ENCODE measurements around the gene RAB4A. TPM values are rescaled to one million over a fixed set of nuclear protein-coding genes. Genes with fewer than 3 reads are reported as not detected.
A peak's percentile ranks its signal among the peaks of the same experiment; 100 is the strongest.
"Not testable (repeated sequence)": the region's sequence is repeated elsewhere in the genome, so short reads cannot be mapped to it uniquely, and the experiment has no call there.

The RAB4A gene
- total RNA-seq, 2 experiments from 2014 or later, result 22.9 to 25.9 TPM

GRCh38 chr1:229309074-229309473, 38.2 kb downstream of the RAB4A start:
- H3K27me3 Mint-ChIP-seq, result no peaks in the 10 kb centered on the region
- no peaks in the 10 kb centered on the region for H3K4me1 Mint-ChIP-seq (ENCODE audit: low read depth)
- POLR2A ChIA-PET, result no interaction called here
- DNase-seq, result no peak
- intact Hi-C loops (cut with micrococcal nuclease), result no loop called here
- H3K36me3 Mint-ChIP-seq, result peaks cover 16% of the 10 kb centered on the region
- no peaks in the 10 kb centered on the region for H3K9me3 Mint-ChIP-seq
- H3K4me3 Mint-ChIP-seq, result no peak overlapping the region
- H3K27ac Mint-ChIP-seq, result no peak overlapping the region
- CTCF ChIA-PET, result interaction anchor here (0.6 kb wide), 1 partner anchor 1592 kb away, joined by 3 read pairs; no protein-coding TSS in a partner anchor

DNA sequence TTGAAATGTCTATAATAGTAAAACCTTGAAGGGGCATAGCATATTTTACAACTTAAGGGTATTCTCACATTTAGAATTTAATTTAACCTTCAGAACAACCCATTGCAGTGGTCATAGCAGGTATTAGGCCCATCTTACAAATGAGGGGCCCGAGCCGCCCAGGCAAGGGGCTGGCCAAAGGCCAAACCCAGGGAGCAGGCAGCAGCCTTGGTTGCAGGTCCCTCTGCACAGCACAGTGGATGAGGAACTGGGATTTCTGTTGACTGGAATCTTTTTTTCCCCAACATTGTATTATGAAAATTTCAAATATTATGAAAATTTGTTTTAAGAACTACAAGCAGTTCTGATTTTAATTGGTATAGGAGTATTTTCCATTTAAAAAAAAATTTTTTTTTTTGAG, 38.8 kb downstream of the RAB4A start:
- peaks cover 16% of the 10 kb centered on the region for H3K36me3 Mint-ChIP-seq
- CTCF ChIA-PET, result interaction anchor here (0.6 kb wide), 1 partner anchor 1591 kb away, joined by 3 read pairs; no protein-coding TSS in a partner anchor
- intact Hi-C loops (cut with micrococcal nuclease), result no loop called here
- H3K27me3 Mint-ChIP-seq, result no peaks in the 10 kb centered on the region
- no peaks in the 10 kb centered on the region for H3K4me1 Mint-ChIP-seq (ENCODE audit: low read depth)
- H3K4me3 Mint-ChIP-seq, result no peak overlapping the region
- POLR2A ChIA-PET, result no interaction called here
- H3K9me3 Mint-ChIP-seq, result no peaks in the 10 kb centered on the region
- no peak for DNase-seq
- no peak overlapping the region for H3K27ac Mint-ChIP-seq

GRCh38 chr1:229310833-229311232, 39.9 kb downstream of the RAB4A start:
- no peaks in the 10 kb centered on the region for H3K9me3 Mint-ChIP-seq
- H3K27ac Mint-ChIP-seq, result no peak overlapping the region
- intact Hi-C loops (cut with micrococcal nuclease), result no loop called here
- H3K36me3 Mint-ChIP-seq, result peaks cover 16% of the 10 kb centered on the region
- ChIA-PET CTCF (no interaction called here), POLR2A (no interaction called here)
- H3K4me1 Mint-ChIP-seq (ENCODE audit: low read depth), result no peaks in the 10 kb centered on the region
- H3K27me3 Mint-ChIP-seq, result no peaks in the 10 kb centered on the region
- DNase-seq, result no peak
- no peak overlapping the region for H3K4me3 Mint-ChIP-seq

GRCh38 chr1:229316166-229316565, 45.3 kb downstream of the RAB4A start:
- Mint-ChIP-seq H3K9me3 (no peaks in the 10 kb centered on the region), H3K36me3 (peaks cover 15% of the 10 kb centered on the region), H3K4me1 (ENCODE audit: low read depth) (no peaks in the 10 kb centered on the region), H3K27ac (no peak overlapping the region), H3K4me3 (no peak overlapping the region), H3K27me3 (no peaks in the 10 kb centered on the region)
- intact Hi-C loops (cut with micrococcal nuclease), result no loop called here
- POLR2A ChIA-PET, result interaction anchor here (0.5 kb wide), 1 partner anchor 34 kb away, joined by 3 read pairs; no protein-coding TSS in a partner anchor
- CTCF ChIA-PET, result interaction anchor here (0.6 kb wide), 1 partner anchor 1317 kb away, joined by 4 read pairs; no protein-coding TSS in a partner anchor
- no peak for DNase-seq

GRCh38 chr1:229318056-229318455, 47.1 kb downstream of the RAB4A start:
- Mint-ChIP-seq H3K4me3 (no peak overlapping the region), H3K9me3 (no peaks in the 10 kb centered on the region), H3K27ac (no peak overlapping the region), H3K27me3 (no peaks in the 10 kb centered on the region), H3K4me1 (ENCODE audit: low read depth) (no peaks in the 10 kb centered on the region), H3K36me3 (peaks cover 12% of the 10 kb centered on the region)
- ChIA-PET CTCF (interaction anchor here (1.1 kb wide), 1 partner anchor 60 kb away, joined by 3 read pairs; no protein-coding TSS in a partner anchor), POLR2A (no interaction called here)
- DNase-seq, result no peak
- intact Hi-C loops (cut with micrococcal nuclease), result no loop called here

DNA sequence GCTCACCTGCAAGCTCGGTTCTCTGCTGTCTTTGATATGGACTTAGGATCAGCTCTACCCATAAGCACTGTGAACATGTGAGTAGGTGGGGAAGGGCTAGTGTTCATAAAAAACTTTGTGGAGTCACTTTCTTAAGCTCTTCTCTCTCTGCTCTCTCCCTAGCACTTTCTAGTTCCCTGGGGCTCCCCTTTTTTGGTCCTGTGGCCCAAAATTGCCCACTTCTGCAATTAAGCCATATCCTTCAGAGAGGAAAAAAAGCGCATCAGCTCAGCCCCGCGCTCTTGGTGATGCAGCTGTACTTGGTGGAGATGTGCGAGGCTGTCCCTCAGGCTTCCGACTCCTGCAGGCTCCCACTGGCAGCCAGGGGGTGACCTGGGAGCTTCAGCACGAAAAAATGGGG, 48.6 kb downstream of the RAB4A start:
- Mint-ChIP-seq H3K27me3 (no peaks in the 10 kb centered on the region), H3K36me3 (peaks cover 22% of the 10 kb centered on the region), H3K27ac (no peak overlapping the region), H3K4me3 (no peak overlapping the region), H3K4me1 (ENCODE audit: low read depth) (peaks cover 5% of the 10 kb centered on the region), H3K9me3 (no peaks in the 10 kb centered on the region)
- POLR2A ChIA-PET, result no interaction called here
- CTCF ChIA-PET, result interaction anchor here (0.6 kb wide), 1 partner anchor 654 kb away, joined by 3 read pairs; no protein-coding TSS in a partner anchor
- intact Hi-C loops (cut with micrococcal nuclease), result no loop called here
- DNase-seq, result no peak

DNA sequence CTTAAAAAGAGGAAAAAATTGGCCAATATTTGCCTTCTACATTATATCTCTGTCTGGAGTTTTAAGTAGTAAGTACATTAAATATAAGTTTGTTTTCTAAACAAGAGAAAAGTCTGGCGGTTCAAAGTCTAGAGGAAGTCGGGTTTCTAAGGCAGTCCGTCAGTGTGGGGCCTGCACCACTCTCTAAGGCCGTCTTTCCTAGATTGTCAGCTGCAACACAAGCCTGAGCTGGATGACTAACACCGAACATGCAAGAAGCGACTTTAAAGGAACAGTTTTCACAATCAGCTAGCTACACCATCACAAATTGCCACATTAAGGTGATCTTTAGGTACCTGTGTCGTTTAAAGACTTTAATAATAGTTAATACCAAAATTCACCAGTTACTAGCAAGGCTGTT, 52.3 kb downstream of the RAB4A start:
- intact Hi-C loops (cut with micrococcal nuclease), result no loop called here
- Mint-ChIP-seq H3K4me3 (no peak overlapping the region), H3K4me1 (ENCODE audit: low read depth) (peaks cover 34% of the 10 kb centered on the region), H3K27me3 (no peaks in the 10 kb centered on the region), H3K9me3 (no peaks in the 10 kb centered on the region), H3K36me3 (peaks cover 34% of the 10 kb centered on the region), H3K27ac (no peak overlapping the region)
- DNase-seq, result no peak
- POLR2A ChIA-PET, result interaction anchor here (1.2 kb wide), 1 partner anchor 19 kb away, joined by 3 read pairs; the partner anchor contains the start of gene CCSAP
- CTCF ChIA-PET, result no interaction called here

DNA sequence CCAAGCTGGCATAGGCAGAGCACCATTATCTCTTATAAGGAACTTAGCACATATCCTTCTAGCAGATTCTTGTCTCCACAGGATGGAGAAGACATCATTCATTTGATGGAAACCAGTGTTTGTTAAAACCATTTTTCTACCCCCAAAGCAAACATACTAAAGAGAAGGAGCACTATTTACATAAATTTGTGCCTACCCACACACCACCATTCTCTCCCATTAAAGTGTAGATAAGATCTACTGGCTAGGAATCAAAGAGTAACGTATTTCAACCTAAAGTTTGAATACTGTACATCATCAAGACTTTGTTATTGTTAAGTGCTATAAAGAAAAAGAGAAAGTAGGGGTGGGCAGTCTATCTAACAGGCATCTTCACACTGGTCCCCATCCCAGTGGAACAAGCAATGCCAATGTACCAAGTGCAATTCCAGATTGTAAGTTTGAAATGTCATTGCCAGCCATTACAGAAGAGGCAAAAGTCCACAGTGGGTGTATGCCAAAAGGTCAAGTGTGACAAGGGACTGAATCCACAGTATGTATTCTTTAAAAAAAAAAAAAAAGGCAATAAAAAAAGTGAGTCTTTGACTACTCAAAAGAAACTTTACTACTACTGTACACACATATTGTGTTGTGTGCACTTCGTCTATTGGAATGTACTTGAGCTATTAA, 53.1 kb downstream of the RAB4A start:
- Mint-ChIP-seq H3K27me3 (no peaks in the 10 kb centered on the region), H3K4me1 (ENCODE audit: low read depth) (peaks cover 34% of the 10 kb centered on the region), H3K9me3 (no peaks in the 10 kb centered on the region), H3K27ac (no peak overlapping the region), H3K36me3 (peaks cover 33% of the 10 kb centered on the region), H3K4me3 (no peak overlapping the region)
- no peak for DNase-seq
- ChIA-PET POLR2A (interaction anchor here (1.2 kb wide), 1 partner anchor 19 kb away, joined by 3 read pairs; the partner anchor contains the start of gene CCSAP), CTCF (interaction anchor here (1.4 kb wide), 1 partner anchor 158 kb away, joined by 3 read pairs; no protein-coding TSS in a partner anchor)
- intact Hi-C loops (cut with micrococcal nuclease), result loop anchor here (2.0 kb wide), 1 partner anchor 15 kb away; no protein-coding TSS in a partner anchor

- no peak for DNase-seq
- H3K27me3 Mint-ChIP-seq, result no peaks in the 10 kb centered on the region
- intact Hi-C loops (cut with micrococcal nuclease), result loop anchor here (2.0 kb wide), 1 partner anchor 13 kb away; no protein-coding TSS in a partner anchor
- ChIA-PET POLR2A (interaction anchor here (0.9 kb wide), 1 partner anchor 16 kb away, joined by 3 read pairs; no protein-coding TSS in a partner anchor), CTCF (interaction anchor here (1.5 kb wide), 1 partner anchor 157 kb away, joined by 8 read pairs; no protein-coding TSS in a partner anchor)
- H3K4me1 Mint-ChIP-seq (ENCODE audit: low read depth), result peaks cover 34% of the 10 kb centered on the region
- peak overlapping the region; percentile 71 for H3K27ac Mint-ChIP-seq
- peak overlapping the region; percentile 50 for H3K4me3 Mint-ChIP-seq
- H3K36me3 Mint-ChIP-seq, result peaks cover 30% of the 10 kb centered on the region
- H3K9me3 Mint-ChIP-seq, result no peaks in the 10 kb centered on the region
These were observed 54.5 kb downstream of the RAB4A start for GRCh38 chr1:229325401-229325800.

GRCh38 chr1:229325853-229326487, 55.1 kb downstream of the RAB4A start:
- Mint-ChIP-seq H3K36me3 (peaks cover 30% of the 10 kb centered on the region), H3K4me1 (ENCODE audit: low read depth) (peaks cover 34% of the 10 kb centered on the region), H3K9me3 (no peaks in the 10 kb centered on the region), H3K4me3 (peak overlapping the region; percentile 50), H3K27me3 (no peaks in the 10 kb centered on the region), H3K27ac (peak overlapping the region; percentile 71)
- intact Hi-C loops (cut with micrococcal nuclease), result loop anchor here (2.0 kb wide), 1 partner anchor 13 kb away; no protein-coding TSS in a partner anchor
- POLR2A ChIA-PET, result interaction anchor here (0.9 kb wide), 1 partner anchor 16 kb away, joined by 3 read pairs; no protein-coding TSS in a partner anchor
- no peak for DNase-seq
- CTCF ChIA-PET, result interaction anchor here (1.5 kb wide), 1 partner anchor 156 kb away, joined by 8 read pairs; no protein-coding TSS in a partner anchor

GRCh38 chr1:229326601-229327000, 55.7 kb downstream of the RAB4A start:
- Mint-ChIP-seq H3K36me3 (peaks cover 30% of the 10 kb centered on the region), H3K9me3 (no peaks in the 10 kb centered on the region), H3K4me3 (peak overlapping the region; percentile 38), H3K4me1 (ENCODE audit: low read depth) (peaks cover 34% of the 10 kb centered on the region), H3K27ac (peak overlapping the region; percentile 71), H3K27me3 (no peaks in the 10 kb centered on the region)
- peak; percentile 17 for DNase-seq
- CTCF ChIA-PET, result interaction anchor here (1.5 kb wide), 1 partner anchor 155 kb away, joined by 8 read pairs; no protein-coding TSS in a partner anchor
- intact Hi-C loops (cut with micrococcal nuclease), result no loop called here
- POLR2A ChIA-PET, result no interaction called here

- H3K4me3 Mint-ChIP-seq; POLR2A ChIA-PET; intact Hi-C loops (cut with micrococcal nuclease); CTCF ChIA-PET; H3K9me3 Mint-ChIP-seq; H3K27me3 Mint-ChIP-seq: not testable (repeated sequence)
- peaks cover 34% of the 10 kb centered on the region for H3K4me1 Mint-ChIP-seq (ENCODE audit: low read depth)
- H3K27ac Mint-ChIP-seq, result peak overlapping the region; percentile 38
- peak; percentile 43 for DNase-seq
- peaks cover 26% of the 10 kb centered on the region for H3K36me3 Mint-ChIP-seq
These were observed 56.9 kb downstream of the RAB4A start for GRCh38 chr1:229327765-229328164.

All from activated CD4-positive, alpha-beta memory T cell treated with anti-CD3 and anti-CD28 coated beads for 36 hours (primary cell).